Coronary artery (tissue), 2 donors: ENCODE data around the gene KCNG4.

ENCODE experiments used
- DNase-seq: peaks from one replicate; pipeline ENCODE4 v3.0.0-alpha.2; 2017; ENCODE audit warnings: low spot score
- H3K27ac ChIP-seq, 2 donors: fragments of 200-600 bp; sonication (generic); one replicate each; pipeline ENCODE4 v1.5.1; 2016 to 2019
- H3K4me3 ChIP-seq: fragments of 200-600 bp; sonication (generic); 2 replicates; pipeline ENCODE4 v1.5.1; 2016; ENCODE audit warnings: mild to moderate bottlenecking, moderate library complexity
- CTCF ChIP-seq: fragments of 200-600 bp; sonication (generic); IDR thresholded peaks from one replicate; pipeline ENCODE4 v1.5.1; 2019; ENCODE audit warnings: antibody characterized with exemption

Gene KCNG4

GRCh38 chr16:84181144-84181915 is 58.5 kb downstream of the KCNG4 start:
- no peak overlapping the region for H3K4me3 ChIP-seq
- DNase-seq = peak; percentile 68
- TF ChIP-seq CTCF = no peak
- no peak overlapping the region for H3K27ac ChIP-seq

- TF ChIP-seq CTCF = no peak
- Histone ChIP-seq H3K27ac (no peak overlapping the region), H3K4me3 (no peak overlapping the region)
- DNase-seq = peak; percentile 66
These were observed 59.2 kb downstream of the KCNG4 start for GRCh38 chr16:84180519-84181140.

- Histone ChIP-seq H3K4me3 (no peak overlapping the region), H3K27ac (no peak overlapping the region)
- no peak for TF ChIP-seq CTCF
- DNase-seq = no peak
These were observed 60.0 kb downstream of the KCNG4 start for GRCh38 chr16:84179612-84180320.

GRCh38 chr16:84178892-84179611 is 60.8 kb downstream of the KCNG4 start:
- no peak overlapping the region for H3K4me3 ChIP-seq
- no peak for TF ChIP-seq CTCF
- H3K27ac ChIP-seq = no peak overlapping the region
- DNase-seq = no peak

GRCh38 chr16:84178146-84178765 is 61.6 kb downstream of the KCNG4 start:
- no peak overlapping the region for H3K4me3 ChIP-seq
- peak overlapping the region; percentile 45 to 79 for H3K27ac ChIP-seq
- TF ChIP-seq CTCF = no peak
- no peak for DNase-seq

GRCh38 chr16:84177741-84178073 is 62.1 kb downstream of the KCNG4 start:
- H3K27ac ChIP-seq = peak overlapping the region; percentile 45 to 79
- TF ChIP-seq CTCF = no peak
- peak overlapping the region; percentile 3 for H3K4me3 ChIP-seq
- DNase-seq = no peak
